Right renal cortex interstitium (tissue), 3 donors: ENCODE results near the gene PTCH1. TPM values are rescaled to one million over a fixed set of nuclear protein-coding genes. Genes with fewer than 3 reads are reported as not detected.
A peak's percentile ranks its signal among the peaks of the same experiment; 100 is the strongest.

Experiments used
- DNase-seq, 3 donors: peaks; one replicate each; pipeline ENCODE4 v3.0.0-alpha.2; 2013; ENCODE audit warnings: low read depth in 3 of 3, low spot score in 2 of 3
- polyA plus RNA-seq, 3 donors: library from polyadenylated mRNA; unstranded; fragments of 120-200 nt; gene quantifications; one replicate each; pipeline ENCODE4 v1.2.1, GENCODE V29; 2013; ENCODE audit not compliant: insufficient read length in 3 of 3

PTCH1 gene
- 10 to 100 TPM; 26.0 to 28.3 (median 26.8) TPM for polyA plus RNA-seq

GRCh38 chr9:95516734-95517558, at the start of gene PTCH1:
TSS of gene PTCH1 (minus strand) at chr9:95516971.
- DNase-seq, result no peak

- DNase-seq, result no peak
Observed at GRCh38 chr9:95565982-95566381, 49.2 kb upstream of the PTCH1 start.

DNA sequence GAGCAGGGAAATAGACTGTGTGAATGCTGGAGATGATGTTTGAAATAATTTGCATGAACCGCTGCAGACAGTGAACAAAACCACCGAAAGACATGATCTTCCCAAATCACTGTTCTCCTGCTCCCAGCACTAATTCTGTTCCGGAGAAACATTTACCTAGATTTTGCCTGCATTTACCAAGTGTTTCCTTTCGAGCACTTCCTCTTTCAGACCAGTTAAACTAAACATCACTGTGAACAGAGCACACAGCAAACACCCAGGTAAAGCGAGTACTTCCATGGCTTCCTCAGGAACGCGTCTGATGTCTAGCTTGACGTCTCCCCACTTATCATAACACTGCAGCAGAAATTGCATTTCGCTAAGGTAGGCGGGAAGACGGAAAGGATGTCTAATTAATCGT, 45.1 kb upstream of the PTCH1 start:
- DNase-seq, result no peak

DNA sequence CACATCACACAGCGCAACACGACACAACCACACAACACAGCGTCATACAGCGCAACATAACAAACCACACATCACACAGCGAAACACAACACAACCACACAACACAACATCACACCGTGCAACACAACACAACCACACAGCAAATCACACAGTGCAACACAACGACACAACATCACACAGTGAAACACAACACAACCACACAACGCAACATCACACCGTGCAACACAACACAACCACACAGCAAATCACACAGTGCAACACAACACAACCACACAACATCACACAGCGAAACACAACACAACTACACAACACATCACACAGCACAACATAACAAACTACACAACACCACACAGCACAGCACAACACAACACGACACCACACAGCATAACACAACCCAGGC, 40.4 kb upstream of the PTCH1 start:
- no peak for DNase-seq

DNA sequence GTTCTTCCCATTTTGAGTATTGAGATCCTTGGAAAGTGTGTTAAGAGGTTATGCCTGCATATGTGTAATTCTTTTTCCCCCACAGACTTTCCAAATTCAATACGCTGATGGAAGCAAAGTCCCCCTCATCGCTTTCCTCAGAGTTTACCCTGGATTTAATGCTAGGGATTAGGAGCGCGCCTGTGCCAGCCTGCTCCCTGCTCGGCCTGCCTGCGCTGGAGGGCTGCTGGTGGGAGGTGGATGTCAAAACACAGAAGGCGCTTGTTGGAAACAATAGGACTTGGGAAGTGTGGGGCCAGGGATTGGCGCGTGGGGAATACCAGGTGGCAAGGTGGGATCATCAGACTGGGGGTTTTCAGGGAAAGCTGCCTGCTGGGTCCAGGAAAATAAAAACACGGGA, 39.8 kb upstream of the PTCH1 start:
- DNase-seq, result no peak

- DNase-seq, result peak; percentile 25 to 54 (median 38)
Observed at GRCh38 chr9:95552814-95553546, 36.2 kb upstream of the PTCH1 start.

DNA sequence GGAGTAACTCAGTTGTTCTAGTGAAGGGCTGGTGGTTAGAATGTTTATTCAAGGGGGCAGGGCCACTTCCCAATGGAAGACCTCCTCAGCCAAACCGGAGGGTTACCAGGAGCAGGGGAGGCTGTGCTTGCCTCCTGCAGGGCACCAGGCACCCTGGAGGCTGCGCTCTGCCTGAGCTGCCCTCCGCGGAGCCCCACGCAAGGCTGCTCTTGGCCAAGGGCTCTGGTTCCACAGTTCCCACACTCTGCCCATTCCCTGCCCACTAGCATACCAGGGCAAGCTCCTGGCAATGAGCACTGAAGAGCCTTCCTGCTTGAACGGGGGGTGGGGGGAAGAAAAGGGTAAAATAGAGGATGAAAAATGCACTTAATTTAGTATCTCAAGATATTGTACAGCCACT, 35.5 kb upstream of the PTCH1 start:
- DNase-seq, result no peak

- DNase-seq, result no peak
Observed at GRCh38 chr9:95551406-95551805, 34.6 kb upstream of the PTCH1 start.

- no peak for DNase-seq
Observed at GRCh38 chr9:95545831-95546567, 29.2 kb upstream of the PTCH1 start.

- no peak for DNase-seq
Observed at GRCh38 chr9:95533996-95534680, 17.4 kb upstream of the PTCH1 start.

- no peak for DNase-seq
Observed at GRCh38 chr9:95529910-95530309, 13.1 kb upstream of the PTCH1 start.

GRCh38 chr9:95528908-95529502, 12.2 kb upstream of the PTCH1 start:
- no peak for DNase-seq

DNA sequence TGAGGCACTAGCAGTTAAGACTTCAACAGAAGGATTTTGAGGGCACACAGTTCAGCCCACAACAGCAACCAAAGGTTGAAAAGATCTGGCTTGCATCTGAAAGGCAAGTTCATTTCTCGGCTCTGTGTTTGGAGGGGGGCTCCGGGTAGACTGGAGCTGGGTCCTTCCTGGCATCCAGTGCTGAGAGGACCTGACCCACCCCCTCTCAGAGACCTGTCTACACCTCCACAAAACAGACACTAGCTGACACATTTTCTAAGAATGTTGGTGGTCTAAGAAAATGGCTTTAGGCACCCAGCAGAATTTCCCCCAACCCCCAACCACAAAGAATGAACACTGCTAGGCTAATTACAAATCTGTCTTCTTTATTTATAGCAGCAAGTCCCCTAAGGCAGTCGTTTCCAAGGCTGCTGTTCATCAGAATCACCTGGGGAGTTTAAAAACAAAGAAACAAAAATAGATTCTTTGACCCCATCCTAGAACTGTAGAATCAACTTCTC, 6.2 kb upstream of the PTCH1 start:
- no peak for DNase-seq

GRCh38 chr9:95521699-95522098, 4.9 kb upstream of the PTCH1 start:
- DNase-seq, result no peak

DNA sequence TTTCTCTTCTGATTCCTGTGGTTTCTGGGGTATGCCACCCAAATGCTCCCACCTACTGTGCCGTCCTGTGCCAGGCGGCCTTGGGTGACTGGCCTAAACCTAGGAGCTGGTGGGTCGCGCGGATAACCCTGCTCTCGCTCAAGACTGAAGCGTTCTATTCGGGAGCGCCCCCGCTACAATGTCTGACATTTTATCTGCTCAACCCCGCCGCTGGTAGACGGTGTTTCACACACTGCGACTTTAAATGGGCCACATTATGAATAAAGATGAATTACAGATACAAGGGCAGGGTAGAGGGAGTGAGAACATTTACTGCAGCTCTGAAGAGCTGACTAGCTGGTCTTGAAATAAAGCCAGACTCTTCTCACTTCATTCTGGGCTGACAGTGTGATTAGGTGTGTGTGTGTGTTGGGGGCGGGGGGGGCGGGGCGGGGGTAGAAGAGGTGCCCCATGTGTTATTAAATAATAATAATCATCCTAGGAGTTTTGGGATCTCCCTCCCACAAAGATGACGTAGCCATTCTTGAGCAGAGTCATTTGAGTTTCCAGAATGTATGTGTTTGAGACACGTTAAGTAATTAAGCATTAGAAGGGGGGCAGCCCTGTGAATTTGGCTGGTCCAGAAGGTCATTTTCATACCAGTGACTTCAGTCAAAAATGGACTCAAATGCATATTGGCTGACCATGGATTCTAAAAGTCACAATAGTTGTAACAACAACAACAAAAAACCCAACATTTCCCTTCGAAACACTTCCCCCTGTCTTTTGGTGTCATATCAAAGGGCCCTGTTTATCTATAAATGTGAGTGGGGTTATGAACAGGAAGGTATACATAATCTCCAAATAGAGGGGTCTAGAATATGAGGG, 1.0 kb upstream of the PTCH1 start:
- no peak for DNase-seq

- DNase-seq, result no peak
Observed at GRCh38 chr9:95516221-95516733, 494 bp downstream of the PTCH1 start.

DNA sequence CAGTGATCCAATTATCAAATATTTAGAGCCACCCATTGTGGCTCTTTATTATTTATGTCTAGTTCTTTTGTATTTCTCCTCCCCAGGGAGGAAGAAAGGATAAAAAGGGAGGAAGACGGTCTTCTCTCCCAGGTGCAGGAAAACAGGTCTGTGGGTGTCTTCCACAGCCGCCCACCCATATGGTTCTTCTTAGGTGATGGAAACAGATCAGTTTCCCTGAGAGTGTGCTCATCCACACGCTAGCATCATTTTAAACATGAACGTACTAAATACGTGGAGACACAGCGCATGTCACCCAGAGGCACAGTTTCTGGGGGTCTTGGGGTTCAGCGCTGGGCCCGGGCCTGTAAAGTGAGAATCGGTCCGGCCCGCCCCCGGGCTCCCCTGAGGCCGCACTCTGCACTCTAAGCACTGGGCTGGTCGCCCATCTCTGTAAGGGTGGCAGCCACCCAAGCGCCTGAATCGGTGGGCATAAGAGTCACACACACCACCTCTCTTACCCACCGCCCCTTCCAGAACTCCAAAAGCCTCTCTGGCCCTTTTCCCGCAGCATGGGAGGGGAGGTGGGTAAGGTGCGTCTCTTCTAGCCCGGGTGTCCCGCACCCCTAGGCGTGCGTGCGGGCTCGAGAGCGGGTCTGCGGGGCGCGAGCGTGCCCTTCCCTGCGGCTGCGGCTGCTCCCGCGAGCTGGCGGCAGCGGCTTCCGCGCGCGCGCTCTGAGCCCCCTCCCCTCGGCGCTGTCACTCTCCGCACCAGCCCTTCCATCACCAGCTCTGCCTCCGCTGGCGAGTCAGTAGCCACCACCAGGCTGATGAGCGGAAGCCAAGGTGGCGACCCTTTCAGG, 1.3 kb downstream of the PTCH1 start:
- no peak for DNase-seq

GRCh38 chr9:95514342-95514741, 2.4 kb downstream of the PTCH1 start:
- no peak for DNase-seq
